Measurements from ENCODE around the gene TECPR1.

Gene TECPR1

GRCh38 chr7:98187138-98187502, 64.9 kb downstream of the TECPR1 start:
- peak; percentile 86 for DNase-seq

- DNase-seq = no peak
Measured at GRCh38 chr7:98186452-98187137, 65.4 kb downstream of the TECPR1 start.

GRCh38 chr7:98185101-98185500, 66.9 kb downstream of the TECPR1 start:
- DNase-seq = peak; percentile 82

GRCh38 chr7:98180751-98181150, 71.3 kb downstream of the TECPR1 start:
- DNase-seq = no peak

GRCh38 chr7:98178762-98179490, 73.1 kb downstream of the TECPR1 start:
- no peak for DNase-seq

- DNase-seq = no peak
Measured at GRCh38 chr7:98178321-98178720, 73.7 kb downstream of the TECPR1 start.

- no peak for DNase-seq
Measured at GRCh38 chr7:98177553-98177952, 74.5 kb downstream of the TECPR1 start.

GRCh38 chr7:98175260-98175940, 76.6 kb downstream of the TECPR1 start:
- DNase-seq = no peak

- no peak for DNase-seq
Measured at GRCh38 chr7:98174334-98175259, 77.4 kb downstream of the TECPR1 start.

GRCh38 chr7:98171449-98171848, 80.6 kb downstream of the TECPR1 start:
- DNase-seq = no peak

GRCh38 chr7:98170966-98171365, 81.1 kb downstream of the TECPR1 start:
- DNase-seq = no peak

- DNase-seq = no peak
Measured at GRCh38 chr7:98168904-98169621, 83.0 kb downstream of the TECPR1 start.

GRCh38 chr7:98168181-98168903, 83.7 kb downstream of the TECPR1 start:
- peak; percentile 13 for DNase-seq

- no peak for DNase-seq
Measured at GRCh38 chr7:98167653-98168052, 84.4 kb downstream of the TECPR1 start.

- DNase-seq = no peak
Measured at GRCh38 chr7:98166668-98166970, 85.4 kb downstream of the TECPR1 start.

- DNase-seq = no peak
Measured at GRCh38 chr7:98165827-98166667, 86.0 kb downstream of the TECPR1 start.

Data from MV-4-11 (cell line).